Activated gamma-delta T cell treated with Interleukin-2 at 50 U/mL for 16 hours (primary cell): ENCODE results near the gene PANX1.
"Not testable (repeated sequence)": the region's sequence is repeated elsewhere in the genome, so short reads cannot be mapped to it uniquely, and the experiment has no call there.

Experiments used
- DNase-seq: peaks from one replicate; pipeline ENCODE4 v3.0.0-alpha.2; 2020

PANX1 gene, protein sequence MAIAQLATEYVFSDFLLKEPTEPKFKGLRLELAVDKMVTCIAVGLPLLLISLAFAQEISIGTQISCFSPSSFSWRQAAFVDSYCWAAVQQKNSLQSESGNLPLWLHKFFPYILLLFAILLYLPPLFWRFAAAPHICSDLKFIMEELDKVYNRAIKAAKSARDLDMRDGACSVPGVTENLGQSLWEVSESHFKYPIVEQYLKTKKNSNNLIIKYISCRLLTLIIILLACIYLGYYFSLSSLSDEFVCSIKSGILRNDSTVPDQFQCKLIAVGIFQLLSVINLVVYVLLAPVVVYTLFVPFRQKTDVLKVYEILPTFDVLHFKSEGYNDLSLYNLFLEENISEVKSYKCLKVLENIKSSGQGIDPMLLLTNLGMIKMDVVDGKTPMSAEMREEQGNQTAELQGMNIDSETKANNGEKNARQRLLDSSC

DNA sequence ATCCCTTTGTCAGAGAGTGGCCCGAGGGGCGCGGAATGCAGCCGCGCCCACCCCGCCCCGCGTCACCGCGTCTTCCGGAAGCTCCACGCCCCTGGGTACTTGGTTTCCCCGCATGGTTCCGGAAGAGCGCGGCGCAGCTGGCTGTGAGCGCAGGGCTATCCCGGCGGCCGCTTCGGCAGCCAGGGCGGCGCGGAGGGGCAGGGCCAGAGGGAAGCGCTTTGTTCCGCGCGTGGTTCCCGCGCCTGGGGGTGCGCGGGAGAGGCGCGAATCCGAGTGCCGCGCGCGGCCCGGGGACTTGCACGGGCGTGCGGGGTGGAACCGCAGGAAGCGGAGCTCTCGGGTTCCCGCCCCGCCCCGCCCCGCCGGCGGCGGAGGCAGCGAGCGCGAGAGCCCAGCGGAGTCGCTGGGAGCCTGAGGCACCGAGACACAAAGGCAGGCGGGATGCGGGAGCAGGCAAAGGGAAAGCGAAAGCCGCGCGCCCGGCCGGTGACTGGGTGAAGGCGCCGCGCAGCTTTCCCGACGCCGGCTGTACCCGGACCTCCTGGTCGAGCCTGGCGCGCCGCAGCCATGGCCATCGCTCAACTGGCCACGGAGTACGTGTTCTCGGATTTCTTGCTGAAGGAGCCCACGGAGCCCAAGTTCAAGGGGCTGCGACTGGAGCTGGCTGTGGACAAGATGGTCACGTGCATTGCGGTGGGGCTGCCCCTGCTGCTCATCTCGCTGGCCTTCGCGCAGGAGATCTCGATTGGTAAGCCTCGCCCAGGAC lies at the start of gene PANX1:
TSS of gene PANX1 (plus strand) at position 96 of the 766 bp plus-strand sequence. CDS start at position 568, 472 bp downstream.
- DNase-seq: peak; percentile 64

DNA sequence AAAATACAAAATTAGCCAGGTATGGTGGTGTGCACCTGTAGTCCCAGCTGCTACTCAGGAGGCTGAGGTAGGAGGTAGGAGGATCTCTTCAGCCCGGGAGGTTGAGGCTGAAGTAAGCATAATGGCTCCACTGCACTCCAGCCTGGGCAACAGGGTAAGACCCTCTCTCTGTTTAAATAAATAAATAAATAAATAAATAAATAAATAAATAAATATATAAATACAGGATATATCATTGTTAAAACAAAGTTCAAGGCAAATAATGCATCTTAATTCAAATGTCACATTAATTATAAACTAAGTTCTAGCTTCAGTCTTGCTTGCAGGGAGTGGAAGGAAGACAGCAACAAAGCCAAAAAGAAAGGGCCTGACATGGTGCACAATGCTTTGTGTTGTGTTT lies 44.5 kb upstream of the PANX1 start:
- no peak for DNase-seq

DNA sequence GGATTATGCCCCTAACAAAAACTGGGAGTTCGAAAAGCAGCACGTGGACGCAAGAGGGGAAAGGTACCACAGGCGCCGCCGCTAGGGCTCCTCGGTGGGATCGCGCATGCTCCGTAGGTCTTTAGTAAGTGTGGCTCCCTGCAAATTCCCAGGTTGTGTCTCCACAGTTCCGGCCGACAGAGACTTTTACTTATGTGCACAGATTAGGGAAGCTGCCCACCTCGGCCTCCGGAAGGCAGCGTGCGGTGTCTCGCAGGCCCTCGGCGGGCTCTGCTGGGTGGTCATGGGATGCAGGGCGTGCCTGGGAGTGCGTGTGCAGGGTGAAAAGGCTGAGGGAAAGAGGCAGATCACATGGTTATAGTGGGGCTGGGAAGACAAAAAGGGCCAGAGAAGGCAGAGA lies 39.7 kb upstream of the PANX1 start:
- DNase-seq: no peak

DNA sequence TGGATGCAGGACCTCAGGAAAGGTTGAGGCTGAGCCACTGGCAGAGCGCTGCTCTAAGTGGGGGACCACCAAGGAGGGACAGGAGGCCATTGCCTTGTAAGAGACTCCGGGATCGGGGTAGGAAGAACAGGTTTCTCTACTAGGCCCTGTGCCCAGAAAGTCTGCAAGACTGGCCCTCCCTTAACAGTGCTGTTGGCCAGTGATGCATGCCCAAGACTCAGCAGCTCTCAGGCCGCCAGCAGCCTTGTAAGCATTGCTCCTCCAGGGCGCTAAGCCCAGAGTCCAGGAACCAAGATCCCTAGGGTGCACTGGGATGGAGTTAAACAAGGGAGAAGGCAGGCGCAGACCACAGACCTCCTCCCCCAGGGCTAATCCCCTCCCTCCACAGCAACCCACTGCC lies 39.3 kb upstream of the PANX1 start:
- no peak for DNase-seq

DNA sequence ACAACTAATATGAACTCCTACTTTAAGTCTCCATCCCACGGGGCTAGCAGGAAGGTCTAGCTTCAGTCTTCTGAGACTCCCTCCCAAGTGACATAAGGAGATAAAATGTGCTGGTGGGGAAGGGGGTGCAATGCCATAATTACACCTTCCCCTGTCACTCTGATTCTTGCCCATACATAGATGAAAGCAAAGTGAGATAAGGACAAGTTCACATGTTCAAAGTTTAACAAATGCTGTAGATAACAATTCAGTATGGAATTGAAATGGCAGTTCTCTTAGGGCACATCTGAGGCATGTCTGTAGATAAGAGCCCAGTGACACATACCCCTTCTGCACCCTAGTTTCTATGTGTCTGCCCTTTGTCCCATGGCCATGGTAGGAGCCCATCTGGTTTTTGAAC lies 38.2 kb upstream of the PANX1 start:
- DNase-seq: no peak

DNA sequence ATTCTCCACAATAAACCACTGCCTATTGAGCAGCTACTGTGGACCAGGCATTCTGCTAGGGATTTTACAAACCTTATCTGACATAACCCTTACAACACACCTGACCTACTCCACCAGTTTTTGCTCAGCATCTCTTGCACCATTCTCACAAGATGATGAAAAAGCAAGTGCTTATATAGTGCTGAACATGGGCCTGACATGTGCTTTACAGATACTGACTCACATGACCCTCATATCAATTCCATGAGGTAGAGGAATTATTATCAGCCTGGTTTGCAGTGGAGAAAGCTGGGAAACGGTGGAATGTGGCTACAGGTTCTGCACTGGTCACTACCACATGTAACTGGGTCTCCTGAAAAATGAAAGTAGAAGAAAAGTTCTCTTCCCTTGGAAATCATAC lies 37.5 kb upstream of the PANX1 start:
- no peak for DNase-seq

DNA sequence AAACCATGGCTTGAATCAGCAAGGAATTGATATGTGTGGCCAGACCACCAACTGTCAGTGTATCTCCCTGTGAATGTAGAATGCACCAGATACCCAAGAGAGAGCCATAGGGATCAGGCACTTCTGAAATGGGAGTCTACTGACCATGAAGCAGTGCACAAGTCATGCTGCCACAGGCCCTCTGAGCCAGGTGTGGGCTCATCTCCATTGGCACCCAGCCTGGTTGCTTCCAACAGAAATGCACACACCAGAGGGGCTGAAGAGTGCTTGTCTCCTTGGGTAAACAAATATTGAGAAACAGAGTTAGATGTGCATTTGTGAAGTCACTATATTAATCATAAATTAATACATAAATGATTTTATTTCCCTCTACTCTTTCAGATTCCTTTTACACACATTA lies 28.4 kb upstream of the PANX1 start:
- no peak for DNase-seq

DNA sequence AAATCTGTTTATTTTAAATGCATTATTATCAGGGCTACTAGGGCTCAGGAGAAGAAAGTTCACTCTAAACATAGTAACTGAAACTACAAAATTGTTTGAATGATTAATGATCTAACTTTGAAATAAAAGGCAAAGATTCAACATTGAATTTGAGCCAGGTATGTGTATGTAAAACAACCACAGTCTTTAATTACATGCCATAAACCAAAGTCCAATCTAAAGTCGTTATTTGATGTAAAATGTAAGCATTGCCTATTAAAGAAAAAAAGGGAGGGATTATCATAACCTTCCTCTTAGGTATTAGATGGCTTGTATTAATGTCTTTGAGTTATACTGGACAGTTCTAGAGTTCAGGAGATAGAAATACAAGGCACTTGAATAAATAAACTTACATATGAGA lies 25.2 kb upstream of the PANX1 start:
- no peak for DNase-seq

DNA sequence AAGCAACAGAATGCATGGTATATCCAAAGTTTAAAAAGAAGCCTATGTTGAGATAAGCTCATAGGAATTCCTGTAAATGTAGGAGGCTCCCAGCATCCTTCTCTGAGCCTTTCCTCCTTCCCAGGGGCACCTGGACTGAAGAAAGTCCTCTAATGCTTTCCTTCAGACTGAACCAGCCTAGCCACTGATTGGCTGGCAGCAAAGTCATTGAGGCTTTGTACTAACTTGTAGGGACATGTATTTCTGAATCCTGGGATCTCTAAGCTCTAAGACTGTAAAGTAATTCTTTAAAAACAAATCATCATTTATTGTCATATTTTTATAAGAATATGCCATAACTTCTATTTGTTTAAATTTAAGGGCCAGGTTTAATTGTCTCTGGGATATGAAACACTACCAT lies 23.9 kb upstream of the PANX1 start:
- no peak for DNase-seq

DNA sequence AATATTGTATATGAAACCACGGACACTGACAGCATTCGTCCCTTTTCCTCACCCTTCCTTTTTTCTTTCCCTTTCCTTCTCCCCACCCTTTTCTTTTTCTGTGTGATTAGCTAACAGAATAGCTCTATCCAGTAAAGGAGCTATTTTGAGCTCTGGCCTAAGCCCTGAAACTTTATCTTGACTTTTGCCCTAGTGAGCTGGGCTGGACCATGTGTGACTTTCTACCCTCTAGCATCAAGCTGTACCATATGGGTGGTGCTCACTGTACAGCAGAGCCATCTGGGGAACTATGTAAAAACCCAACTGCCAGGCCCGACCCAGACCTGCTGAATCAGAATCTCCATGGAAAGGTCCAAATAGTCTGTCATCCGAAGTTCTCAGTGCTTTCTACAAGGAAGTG lies 21.9 kb upstream of the PANX1 start:
- DNase-seq: no peak

DNA sequence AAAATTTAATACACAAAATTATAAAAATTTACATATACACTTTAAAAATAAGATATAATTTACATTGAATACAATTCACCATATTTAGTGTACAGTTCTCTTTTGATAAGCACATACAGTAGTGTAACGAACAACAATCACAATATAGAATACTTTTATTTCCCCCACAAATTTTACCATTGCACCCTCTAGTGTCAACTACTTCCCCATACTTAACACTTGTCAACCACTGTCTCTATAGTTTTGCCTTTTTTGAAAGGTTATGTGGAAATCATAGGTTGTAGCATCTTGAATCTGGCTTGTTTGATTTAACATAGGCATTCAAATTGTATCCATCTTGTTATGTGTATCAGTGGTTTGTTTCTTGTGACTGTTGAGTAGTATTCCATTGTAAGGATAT lies 21.3 kb upstream of the PANX1 start:
- no peak for DNase-seq

DNA sequence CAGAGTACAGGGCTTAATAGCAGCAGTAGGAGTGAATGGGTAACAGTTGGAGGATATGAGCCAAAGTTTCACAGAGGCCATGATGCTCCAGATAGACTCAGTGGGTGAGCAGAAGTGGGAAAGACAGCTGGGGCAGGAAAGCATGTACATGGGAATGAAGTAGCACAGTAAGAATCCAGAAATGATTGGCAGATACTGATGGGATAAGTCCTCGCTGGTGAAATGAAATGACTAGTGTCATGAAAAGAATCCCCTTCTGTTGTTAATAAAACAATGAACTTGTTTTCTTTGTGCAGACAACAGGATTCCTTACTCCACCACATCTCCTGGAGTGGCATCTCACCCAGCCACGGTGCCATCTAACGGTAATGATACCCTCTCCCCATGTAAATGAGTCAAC lies 17.4 kb upstream of the PANX1 start:
- DNase-seq: no peak

DNA sequence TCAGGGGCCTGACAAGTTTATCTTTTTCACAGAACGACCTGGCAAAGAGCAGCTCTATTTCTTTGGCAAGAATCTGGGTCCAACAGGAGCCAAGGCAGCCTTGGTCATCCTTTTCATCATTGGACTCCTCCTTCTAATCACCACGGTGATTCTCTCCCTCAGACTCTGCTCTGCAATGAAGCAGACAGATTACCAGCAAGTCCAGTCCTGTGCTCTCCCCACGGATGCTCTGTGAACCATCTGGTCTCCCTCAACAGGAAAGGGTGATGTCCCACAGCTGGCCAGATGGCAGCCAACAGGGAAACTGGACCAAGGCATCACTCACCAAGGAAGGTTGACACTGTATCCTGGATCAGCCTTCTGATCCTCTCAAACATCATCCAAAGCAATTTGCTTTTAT lies 17.0 kb upstream of the PANX1 start:
- DNase-seq: no peak

DNA sequence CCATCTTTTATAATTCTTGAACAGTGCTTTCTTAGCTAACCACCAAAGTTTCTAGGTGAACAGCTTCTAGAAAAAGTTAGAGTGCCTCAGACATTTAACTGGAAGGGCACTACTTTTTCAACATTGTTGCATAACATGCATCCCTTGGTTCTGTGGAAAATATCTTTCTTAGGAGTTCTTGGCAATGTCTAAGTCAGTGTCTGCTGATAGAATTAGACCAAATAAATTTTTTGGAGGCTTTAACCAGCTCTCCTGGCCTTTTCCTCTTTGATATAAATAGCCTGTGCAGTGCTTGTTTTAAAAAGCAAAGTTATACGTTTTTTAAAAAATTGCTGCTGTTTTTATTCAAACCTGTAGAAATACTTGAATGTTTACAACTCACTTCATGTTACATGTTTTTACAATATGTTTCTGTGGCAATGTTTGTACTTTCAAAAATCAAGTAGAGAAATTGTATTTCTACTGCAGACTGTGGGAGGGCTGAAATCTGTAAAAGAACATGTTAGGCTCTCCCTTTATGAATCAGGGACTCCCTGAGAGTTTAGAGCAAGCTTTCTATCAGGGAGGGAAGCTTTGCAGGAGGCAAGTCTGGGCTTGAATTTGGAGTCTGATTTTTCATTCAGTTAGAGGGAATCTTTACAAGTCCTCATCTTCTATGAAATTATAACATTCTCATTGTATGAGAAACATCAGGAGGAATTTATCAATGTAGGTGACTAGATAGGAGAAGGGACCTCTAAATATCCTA lies 16.3 kb upstream of the PANX1 start:
- DNase-seq: no peak

DNA sequence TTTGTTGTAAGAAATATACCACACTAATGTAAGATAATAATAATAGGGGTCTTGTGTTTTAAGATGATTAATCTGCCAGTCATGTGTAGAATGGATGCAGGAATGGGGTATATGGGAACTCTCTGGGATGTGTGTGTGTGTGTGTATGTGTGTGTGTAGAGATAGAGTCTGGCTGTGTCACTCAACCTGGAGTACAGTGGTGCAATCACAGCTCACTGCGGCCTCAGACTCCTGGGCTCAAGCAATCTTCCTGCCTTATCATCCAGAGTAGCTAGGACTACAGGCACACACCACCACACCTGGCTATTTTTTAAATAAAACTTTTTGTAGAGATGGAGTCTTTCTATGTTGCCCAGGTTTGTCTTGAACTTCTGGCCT lies 11.5 kb upstream of the PANX1 start:
- DNase-seq: no peak

DNA sequence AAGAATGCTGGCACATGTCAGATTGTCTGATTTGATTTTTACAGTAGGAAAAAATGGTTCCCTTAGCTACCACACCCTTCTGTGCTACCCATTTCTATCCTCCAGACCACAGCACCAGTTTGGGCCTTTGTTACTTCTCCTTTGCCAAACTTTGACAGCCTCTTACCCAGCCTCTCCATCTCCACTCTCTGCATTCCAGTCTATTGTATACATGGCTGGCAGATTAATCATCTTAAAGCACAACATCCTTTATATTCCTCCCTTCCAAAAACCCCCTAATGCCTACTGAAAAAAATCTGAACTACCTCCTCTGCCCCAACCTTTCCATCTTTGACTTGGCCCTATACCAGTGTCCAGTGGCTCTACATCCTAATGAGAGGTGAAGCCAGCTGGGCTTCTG lies 10.8 kb upstream of the PANX1 start:
- no peak for DNase-seq

DNA sequence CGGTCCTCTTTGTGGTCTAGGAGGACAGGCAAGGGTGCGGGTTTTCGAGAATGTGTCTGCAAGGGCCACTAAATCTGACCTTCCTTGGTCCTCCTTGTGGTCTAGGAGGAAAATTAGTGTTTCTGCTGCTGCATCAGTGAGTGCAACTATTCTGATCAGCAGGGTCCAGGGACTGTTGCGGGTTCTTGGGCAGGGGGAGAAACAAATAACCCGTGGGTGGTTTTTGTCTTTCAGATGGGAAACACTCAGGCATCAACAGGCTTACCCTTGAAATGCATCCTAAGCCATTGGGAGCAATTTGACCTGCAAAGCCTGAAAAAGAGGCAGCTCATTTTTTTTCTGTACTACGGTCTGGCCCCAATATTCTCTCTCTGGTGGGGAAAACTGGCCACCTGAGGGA lies 9.0 kb upstream of the PANX1 start:
- not testable (repeated sequence) for DNase-seq

DNA sequence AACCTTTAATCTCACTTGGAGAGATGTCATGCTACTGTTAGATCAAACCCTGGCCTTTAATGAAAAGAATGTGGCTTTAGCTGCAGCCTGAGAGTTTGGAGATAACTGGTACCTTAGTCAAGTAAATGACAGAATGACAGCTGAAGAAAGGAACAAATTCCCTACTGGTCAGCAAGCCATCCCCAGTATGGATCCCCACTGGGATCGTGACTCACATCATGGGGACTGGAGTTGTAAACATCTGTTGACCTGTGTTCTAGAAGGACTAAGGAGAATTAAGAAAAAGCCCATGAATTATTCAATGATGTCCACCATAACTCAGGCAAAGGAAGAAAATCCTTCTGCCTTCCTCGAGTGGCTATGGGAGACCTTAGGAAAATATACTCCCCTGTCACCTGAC lies 8.1 kb upstream of the PANX1 start:
- not testable (repeated sequence) for DNase-seq

DNA sequence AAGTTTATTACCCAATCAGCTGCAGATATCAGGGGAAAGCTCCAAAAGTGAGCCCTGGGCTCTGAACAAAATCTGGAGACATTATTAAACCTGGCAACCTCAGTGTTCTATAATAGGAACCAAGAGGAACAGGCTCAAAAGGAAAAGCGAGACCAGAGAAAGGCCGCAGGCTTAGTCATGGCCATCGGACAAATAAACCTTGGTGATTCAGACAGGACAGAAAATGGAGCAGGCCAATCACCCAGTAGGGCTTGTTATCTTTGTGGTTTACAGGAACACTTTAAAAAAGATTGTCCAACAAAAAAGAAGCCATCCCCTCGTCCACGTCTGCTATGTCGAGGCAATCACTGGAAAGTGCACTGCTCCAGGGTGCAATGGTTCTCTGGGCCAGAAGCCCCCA lies 7.7 kb upstream of the PANX1 start:
- DNase-seq: no peak

DNA sequence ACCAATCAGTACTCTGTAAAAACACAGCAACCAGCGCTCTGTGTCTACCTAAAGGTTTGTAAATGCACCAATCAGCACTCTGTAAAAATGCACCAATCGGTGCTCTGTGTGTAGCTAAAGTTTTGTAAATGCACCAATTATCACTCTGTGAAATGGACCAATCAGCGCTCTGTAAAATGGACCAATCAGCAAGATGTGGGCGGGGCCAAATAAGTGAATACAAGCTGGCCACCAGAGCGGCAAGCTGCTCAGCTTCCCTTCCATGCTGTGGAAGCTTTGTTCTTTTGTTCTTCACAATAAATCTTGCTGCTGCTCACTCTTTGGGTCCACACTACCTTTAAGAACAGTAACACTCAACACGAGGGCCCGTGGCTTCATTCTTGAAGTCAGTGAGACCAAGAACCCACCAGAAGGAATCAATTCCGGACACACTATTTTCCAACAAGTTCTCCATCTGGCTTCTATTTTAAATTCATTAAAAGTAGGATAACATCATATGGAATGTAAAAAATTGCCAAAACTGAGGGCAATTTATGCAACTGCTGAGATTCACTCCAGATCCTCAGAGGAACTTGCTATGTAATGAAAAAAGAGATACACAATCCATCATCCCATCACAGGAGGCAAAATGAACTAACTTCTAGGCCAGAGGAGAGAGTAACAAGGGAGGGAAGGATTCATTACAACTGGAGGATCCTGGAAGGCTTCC lies 3.1 kb upstream of the PANX1 start:
- DNase-seq: no peak

DNA sequence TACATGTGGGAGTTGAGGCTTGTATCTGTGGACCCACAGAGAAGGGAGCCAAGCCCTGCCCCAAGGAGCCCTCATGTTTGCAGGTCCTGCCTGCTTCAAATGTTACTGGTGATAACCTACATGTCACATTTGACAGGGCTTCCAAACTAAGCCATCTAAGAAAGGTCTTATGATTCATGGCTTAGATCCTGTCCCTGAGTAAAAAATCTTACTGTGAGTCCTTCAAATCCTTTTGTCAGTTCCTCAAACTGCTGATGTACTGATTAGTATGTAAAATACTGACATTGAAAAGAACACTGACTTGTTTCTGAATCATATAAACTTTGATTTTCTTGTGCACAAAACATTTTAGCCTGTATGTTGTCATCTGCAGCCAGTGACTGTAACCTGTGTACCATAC lies 1.0 kb upstream of the PANX1 start:
- no peak for DNase-seq

DNA sequence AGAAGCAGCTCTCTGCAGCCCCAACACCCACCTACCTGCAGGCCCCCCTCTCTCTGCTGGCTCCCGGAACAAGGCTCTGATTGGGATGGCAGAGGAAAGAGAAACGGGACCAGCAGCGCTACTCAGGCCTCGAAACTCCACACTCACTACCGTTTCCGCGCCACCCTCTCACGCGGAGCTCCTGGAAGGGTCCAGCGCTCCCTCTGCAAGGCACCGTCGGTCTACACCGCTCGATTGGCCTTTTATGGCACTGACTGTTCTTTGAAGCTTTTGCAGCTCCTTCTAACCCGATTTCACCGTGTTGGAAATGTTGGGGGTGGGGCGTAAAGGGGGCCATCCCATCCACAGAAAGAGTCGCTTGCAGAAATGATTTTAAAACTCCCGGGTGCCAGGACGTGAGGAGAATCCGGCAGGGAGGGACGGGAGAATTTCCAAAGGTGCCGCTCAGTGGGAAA lies 323 bp upstream of the PANX1 start:
- DNase-seq: no peak
